ENCODE data around the gene LMNTD2. TPM values are rescaled to one million over a fixed set of nuclear protein-coding genes. Genes with fewer than 3 reads are reported as not detected.

LMNTD2 gene
- total and polyA plus RNA-seq, 2 of the 13 experiments (the other 11 are each of a cell fraction or from before 2014, with no cell fraction given), result 1.1 to 3.1 TPM

- TF ChIP-seq ATF7 (IDR thresholded peaks at IDR 0.05), result no peak
- TF ChIP-seq ATF7 (CRISPR knock-in tag; IDR thresholded peaks at IDR 0.05), result 0 out of 2 replicates have a peak, but pooled peaks have one; percentile 24
- no peak for TF ChIP-seq CCDC6 (CRISPR knock-in tag; IDR thresholded peaks at IDR 0.05)
- 0 out of 2 replicates have a peak, but pooled peaks have one; percentile 63 for TF ChIP-seq ZNF766 (CRISPR knock-in tag; IDR thresholded peaks at IDR 0.05; ENCODE audit: borderline replicate concordance)
- TF ChIP-seq ZNF253 (CRISPR knock-in tag; IDR thresholded peaks at IDR 0.05; ENCODE audit: borderline replicate concordance), result no peak
- TF ChIP-seq BRCA1 (CRISPR knock-in tag; IDR thresholded peaks at IDR 0.05), result no peak
- no peak for TF ChIP-seq BCL3 (CRISPR knock-in tag; IDR thresholded peaks at IDR 0.05)
- TF ChIP-seq ZNF646 (CRISPR knock-in tag; IDR thresholded peaks at IDR 0.05), result no peak
- TF ChIP-seq IRX3 (CRISPR knock-in tag; IDR thresholded peaks at IDR 0.05; ENCODE audit: borderline replicate concordance, low read depth), result no peak
- no peak for TF ChIP-seq ZNF546 (CRISPR knock-in tag; conservative IDR thresholded peaks at IDR 0.05)
- TF ChIP-seq ZFP82 (CRISPR knock-in tag; IDR thresholded peaks at IDR 0.05; ENCODE audit: borderline replicate concordance), result no peak
- peak; percentile 66 for TF ChIP-seq GATAD2A (CRISPR knock-in tag; IDR thresholded peaks at IDR 0.05)
- TF ChIP-seq IKZF4 (CRISPR knock-in tag; IDR thresholded peaks at IDR 0.05; ENCODE audit: borderline replicate concordance, low read depth, not compliant biosample characterization), result no peak
- TF ChIP-seq ZBTB26 (CRISPR knock-in tag; IDR thresholded peaks at IDR 0.05; ENCODE audit: borderline replicate concordance), result no peak
- no peak for TF ChIP-seq CREB3 (CRISPR knock-in tag; IDR thresholded peaks at IDR 0.05)
- no peak for TF ChIP-seq KLF6 (CRISPR knock-in tag; IDR thresholded peaks at IDR 0.05)
- TF ChIP-seq GZF1 (CRISPR knock-in tag; IDR thresholded peaks at IDR 0.05), result peak; percentile 59; the same call in 1 of the 2 replicates
Observed at GRCh38 chr11:579830-580601, 19.5 kb upstream of the LMNTD2 start (continued).

All from HepG2 (cell line).